HepG2 (cell line): ENCODE measurements around the gene VGLL1. TPM values are rescaled to one million over a fixed set of nuclear protein-coding genes. Genes with fewer than 3 reads are reported as not detected.

Experiments
- ATAC-seq: fragments of 200-7000 bp; cut with Tn5 transposase; 3 replicates; pipeline ENCODE4 v1.9.1; 2020; ENCODE audit warnings: mild to moderate bottlenecking, moderate library complexity
- BruUV-seq: library from RNA; stranded (reverse); fragments of 400-500 nt; replicated peaks from 2 replicates; lab custom pipeline; 2021; lab: Mats Ljungman, UMichigan
- CTCF ChIA-PET: fragments of 300-600 bp; formaldehyde crosslinking; extraction: SDS; loops from one replicate; lab custom pipeline; 2021; ENCODE audit warnings: low total read pairs, inconsistent platforms, low intra/inter-chr PET ratio; lab: Yijun Ruan, JAX
- POLR2A ChIA-PET: fragments of 350-600 bp; sonication (Branson Sonifier 250); formaldehyde crosslinking; loops from one replicate; lab custom pipeline; 2020; ENCODE audit warnings: antibody characterized with exemption, inconsistent platforms; lab: Yijun Ruan, JAX
- DNase-seq: peaks from one replicate; pipeline ENCODE4 v3.0.0-alpha.2; 2015; ENCODE audit warnings: low spot score
- FAIRE-seq: peaks from 3 replicates; lab custom pipeline; 2011; peaks lifted over from hg19 to GRCh38; lab: Jason Lieb, UNC
- H2AFZ ChIP-seq: one replicate; pipeline ENCODE4 v1.6.1; 2011; ENCODE audit warnings: low read length, inconsistent platforms
- H3K27ac ChIP-seq: fragments of 300-600 bp; 3 replicates; pipeline ENCODE4 v1.8.0; 2011; ENCODE audit warnings: mixed run types, mild to moderate bottlenecking, mixed read lengths, low read length, inconsistent platforms; ENCODE audit not compliant: insufficient read depth; ENCODE audit errors: extremely low read length
- H3K27me3 ChIP-seq, 2 experiments: fragments of 200-600 bp in 1 of 2; 2 replicates in 1 of 2; 3 replicates in 1 of 2; pipeline versions ENCODE4 v1.6.0 to v1.8.0; 2011; ENCODE audit warnings: low read length in 2 of 2, mild to moderate bottlenecking in 2 of 2, moderate library complexity in 2 of 2, inconsistent platforms in 1 of 2; ENCODE audit not compliant: insufficient read depth in 2 of 2, control insufficient read depth in 1 of 2
- H3K36me3 ChIP-seq, 2 experiments: fragments of 200-600 bp in 1 of 2; replicated peaks in 1 of 2; 2 replicates in 1 of 2; 3 replicates in 1 of 2; pipeline versions ENCODE4 v1.5.1 to v1.8.0; 2011; ENCODE audit warnings: low read length in 2 of 2, inconsistent platforms in 1 of 2; ENCODE audit not compliant: insufficient read depth in 2 of 2, control insufficient read depth in 1 of 2
- H3K4me1 ChIP-seq: 2 replicates; pipeline ENCODE4 v1.5.1; 2012; ENCODE audit warnings: low read length, inconsistent platforms; ENCODE audit not compliant: insufficient read depth
- H3K4me2 ChIP-seq: 2 replicates; pipeline ENCODE4 v1.6.0; 2011; ENCODE audit warnings: low read depth, low read length, inconsistent platforms
- H3K4me3 ChIP-seq, 3 experiments: fragments of 200-600 bp in 1 of 3; sonication (generic), shearing (Covaris generic) in 1 of 3; replicated peaks in 1 of 3; 2 replicates each; pipeline ENCODE4 v1.5.1; 2011 to 2016; ENCODE audit warnings: low read length in 3 of 3, inconsistent platforms in 2 of 3, low read depth in 2 of 3, mild to moderate bottlenecking in 2 of 3, control low read depth in 1 of 3, mixed read lengths in 1 of 3; ENCODE audit not compliant: insufficient read depth in 1 of 3
- H3K79me2 ChIP-seq: one replicate; pipeline ENCODE4 v1.6.1; 2011; ENCODE audit warnings: low read length, inconsistent platforms; ENCODE audit not compliant: insufficient read depth
- H3K9ac ChIP-seq: 2 replicates; pipeline ENCODE4 v1.6.0; 2011; ENCODE audit warnings: mild to moderate bottlenecking, low read depth, low read length, inconsistent platforms; ENCODE audit not compliant: insufficient read depth
- H3K9me3 ChIP-seq: 2 replicates; pipeline ENCODE4 v1.5.1; 2012; ENCODE audit warnings: mild to moderate bottlenecking, low read length
- H4K20me1 ChIP-seq: 2 replicates; pipeline ENCODE4 v1.6.0; 2011; ENCODE audit warnings: inconsistent platforms, mild to moderate bottlenecking, low read length, moderate library complexity; ENCODE audit not compliant: insufficient read depth
- ARHGAP35 ChIP-seq: sonication (generic); formaldehyde crosslinking; IDR thresholded peaks from 2 replicates; pipeline ENCODE4 v1.9.0; 2022; ENCODE audit warnings: mild to moderate bottlenecking, inconsistent platforms, moderate library complexity, missing genetic modification reagents, borderline replicate concordance
- ARID2 ChIP-seq: sonication (generic); formaldehyde crosslinking; IDR thresholded peaks from 2 replicates; pipeline ENCODE4 v1.8.1; 2022; ENCODE audit warnings: mild to moderate bottlenecking, missing genetic modification reagents, borderline replicate concordance
- BCLAF1 ChIP-seq: fragments of 450-650 bp; IDR thresholded peaks from 2 replicates; pipeline ENCODE4 v1.6.1; 2017; ENCODE audit warnings: mild to moderate bottlenecking
- ETS1 ChIP-seq: sonication (generic); formaldehyde crosslinking; IDR thresholded peaks from 2 replicates; pipeline ENCODE4 v1.4.0; 2020; ENCODE audit warnings: missing genetic modification reagents
- HDAC6 ChIP-seq: fragments of 200-600 bp; sonication (generic); IDR thresholded peaks from 2 replicates; pipeline ENCODE4 v1.7.0; 2017; ENCODE audit warnings: mild to moderate bottlenecking, antibody characterized with exemption, low read length, low read depth
- JUNB ChIP-seq: sonication (generic); formaldehyde crosslinking; IDR thresholded peaks from 2 replicates; pipeline ENCODE4 v1.8.0; 2022; ENCODE audit warnings: missing genetic modification reagents, mild to moderate bottlenecking, borderline replicate concordance
- NBN ChIP-seq: fragments of 450-650 bp; conservative IDR thresholded peaks from 2 replicates; pipeline ENCODE4 v1.6.1; 2017
- NFE2 ChIP-seq: sonication (generic); formaldehyde crosslinking; IDR thresholded peaks from 2 replicates; pipeline ENCODE4 v1.4.0; 2020; ENCODE audit warnings: missing genetic modification reagents
- NFIC ChIP-seq: IDR thresholded peaks from 2 replicates; pipeline ENCODE4 v1.6.1; 2012; ENCODE audit warnings: mild to moderate bottlenecking, low read length, inconsistent platforms
- NR1H2 ChIP-seq: sonication (generic); formaldehyde crosslinking; IDR thresholded peaks from 2 replicates; pipeline ENCODE4 v1.8.1; 2022; ENCODE audit warnings: low read depth, missing genetic modification reagents, borderline replicate concordance
- SRSF1 ChIP-seq: fragments of 200-400 bp; formaldehyde crosslinking; optimal IDR thresholded peaks from 2 replicates; pipeline ENCODE3; 2017; ENCODE audit warnings: mild to moderate bottlenecking, low read depth, low read length, moderate library complexity
- TAF15 ChIP-seq: fragments of 200-400 bp; formaldehyde crosslinking; IDR thresholded peaks from one replicate; pipeline ENCODE4 v1.6.1; 2018; ENCODE audit warnings: mild to moderate bottlenecking, low read depth, low read length; ENCODE audit not compliant: poor library complexity, severe bottlenecking
- ZNF33A ChIP-seq: sonication (generic); formaldehyde crosslinking; IDR thresholded peaks from 2 replicates; pipeline ENCODE4 v1.5.1; 2020; ENCODE audit warnings: missing genetic modification reagents, mild to moderate bottlenecking, moderate library complexity, borderline replicate concordance
- ZNF564 ChIP-seq: sonication (generic); formaldehyde crosslinking; IDR thresholded peaks from 2 replicates; pipeline ENCODE4 v1.8.1; 2023; ENCODE audit warnings: mild to moderate bottlenecking, missing genetic modification reagents
- WGBS: methylation state at CpG from one replicate; pipeline ENCODE4 v1.1.6; 2017; ENCODE audit warnings: low lambda C conversion rate; 5-methylcytosine and 5-hydroxymethylcytosine counted together
- in situ Hi-C: cut with HindIII; loops from 2 replicates; pipeline ENCODE4 v1.10.0; 2017; ENCODE audit warnings: low pct_unique_long_range_greater_than_20kb; ENCODE audit not compliant: extremely low pct_ligation_motif_present
- intact Hi-C: fragments of 100-400 bp; cut with micrococcal nuclease; formaldehyde crosslinking; loops from one replicate; pipeline ENCODE4 v1.10.0; 2022; ENCODE audit not compliant: unreplicated experiment
- polyA plus RNA-seq, 8 experiments: library from polyadenylated mRNA; depleted of rRNA in 3 of 8; stranded (reverse) in 7 of 8; unstranded in 1 of 8; fragments of >200 nt; fragmentation: Illumina TruSeq in 4 of 8; extraction: Trizol in 4 of 8; gene quantifications; 2 replicates each; pipeline versions ENCODE4 v1.2.1 to v1.2.3, GENCODE V29; 2011 to 2016; ENCODE audit warnings: low read depth in 4 of 8, missing spikeins in 1 of 8, mixed read lengths in 1 of 8; ENCODE audit not compliant: insufficient read depth in 1 of 8
- total RNA-seq, 5 experiments: library from RNA; depleted of rRNA; stranded (reverse); fragments of >200 nt; fragmentation: Illumina TruSeq; extraction: Trizol; gene quantifications; 2 replicates each; pipeline ENCODE4 v1.2.3, GENCODE V29; 2016; ENCODE audit warnings: low read depth in 1 of 5
- TF ChIP-seq, protein P1 (sequence below): sonication (generic); formaldehyde crosslinking; IDR thresholded peaks from 2 replicates; pipeline ENCODE4 v1.5.1; 2020; ENCODE audit warnings: mild to moderate bottlenecking, missing genetic modification reagents, borderline replicate concordance
- TF ChIP-seq, protein P2 (sequence below): sonication (generic); formaldehyde crosslinking; IDR thresholded peaks from 2 replicates; pipeline ENCODE4 v1.4.0; 2020; ENCODE audit warnings: missing genetic modification reagents

VGLL1 gene
- total and polyA plus RNA-seq, 2 of the 13 experiments (the other 11 are each of a cell fraction or from before 2014, with no cell fraction given), result not detected

DNA sequence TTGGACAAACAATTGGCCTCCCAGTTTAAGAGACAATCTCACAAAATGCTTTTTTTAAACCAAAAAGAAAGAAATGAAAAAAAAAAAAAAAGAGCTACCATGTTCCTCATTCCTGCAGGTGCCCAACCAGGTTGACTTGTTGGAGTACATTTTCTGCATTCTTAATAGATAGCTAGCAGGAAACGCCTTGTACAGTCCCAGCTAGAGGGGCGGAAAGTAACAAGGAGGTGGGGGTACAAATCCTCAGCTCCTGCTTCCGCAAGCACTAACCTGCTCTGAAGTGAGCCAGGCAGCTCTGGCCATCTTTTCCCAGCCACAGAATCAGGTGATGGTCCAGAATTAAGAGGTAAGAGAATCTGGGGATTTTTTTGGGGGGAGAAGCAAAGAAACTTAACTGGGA lies at the start of gene VGLL1 (continued):
- TF ChIP-seq, protein P1, sequence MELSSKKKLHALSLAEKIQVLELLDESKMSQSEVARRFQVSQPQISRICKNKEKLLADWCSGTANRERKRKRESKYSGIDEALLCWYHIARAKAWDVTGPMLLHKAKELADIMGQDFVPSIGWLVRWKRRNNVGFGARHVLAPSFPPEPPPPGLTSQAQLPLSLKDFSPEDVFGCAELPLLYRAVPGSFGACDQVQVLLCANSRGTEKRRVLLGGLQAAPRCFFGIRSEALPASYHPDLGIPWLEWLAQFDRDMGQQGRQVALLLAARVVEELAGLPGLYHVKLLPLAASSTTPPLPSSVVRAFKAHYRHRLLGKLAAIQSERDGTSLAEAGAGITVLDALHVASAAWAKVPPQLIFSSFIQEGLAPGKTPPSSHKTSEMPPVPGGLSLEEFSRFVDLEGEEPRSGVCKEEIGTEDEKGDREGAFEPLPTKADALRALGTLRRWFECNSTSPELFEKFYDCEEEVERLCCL (CRISPR knock-in tag), result no peak
- TF ChIP-seq NR1H2, result no peak
- no peak for TF ChIP-seq TAF15
- TF ChIP-seq NFIC, result no peak

- H3K9me3 ChIP-seq, result no peaks in the 10 kb centered on the region
- ChIA-PET POLR2A (no interaction called here), CTCF (no interaction called here)
- H4K20me1 ChIP-seq, result no peaks in the 10 kb centered on the region
- no peaks in the 10 kb centered on the region for H3K4me1 ChIP-seq
- H3K4me3 ChIP-seq, result no peak within 1 kb of the TSS
- no peak for TF ChIP-seq ARHGAP35 (CRISPR knock-in tag)
- no peak for TF ChIP-seq ZNF564
- TF ChIP-seq ETS1 (CRISPR knock-in tag), result no peak
- no peak for TF ChIP-seq ARID2 (CRISPR knock-in tag)
- TF ChIP-seq NBN, result no peak
- TF ChIP-seq SRSF1, result no peak
- TF ChIP-seq HDAC6, result no peak
- TF ChIP-seq NFE2 (CRISPR knock-in tag), result no peak
- TF ChIP-seq JUNB (CRISPR knock-in tag), result no peak
- TF ChIP-seq, protein P2, sequence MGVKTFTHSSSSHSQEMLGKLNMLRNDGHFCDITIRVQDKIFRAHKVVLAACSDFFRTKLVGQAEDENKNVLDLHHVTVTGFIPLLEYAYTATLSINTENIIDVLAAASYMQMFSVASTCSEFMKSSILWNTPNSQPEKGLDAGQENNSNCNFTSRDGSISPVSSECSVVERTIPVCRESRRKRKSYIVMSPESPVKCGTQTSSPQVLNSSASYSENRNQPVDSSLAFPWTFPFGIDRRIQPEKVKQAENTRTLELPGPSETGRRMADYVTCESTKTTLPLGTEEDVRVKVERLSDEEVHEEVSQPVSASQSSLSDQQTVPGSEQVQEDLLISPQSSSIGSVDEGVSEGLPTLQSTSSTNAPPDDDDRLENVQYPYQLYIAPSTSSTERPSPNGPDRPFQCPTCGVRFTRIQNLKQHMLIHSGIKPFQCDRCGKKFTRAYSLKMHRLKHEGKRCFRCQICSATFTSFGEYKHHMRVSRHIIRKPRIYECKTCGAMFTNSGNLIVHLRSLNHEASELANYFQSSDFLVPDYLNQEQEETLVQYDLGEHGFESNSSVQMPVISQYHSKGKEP (CRISPR knock-in tag), result no peak
- no peak for TF ChIP-seq ZNF33A (CRISPR knock-in tag)
- TF ChIP-seq BCLAF1, result no peak
- FAIRE-seq (no peak), ATAC-seq (no peak), DNase-seq (no peak)
- WGBS, result 0% methylated on average over 4 of the region's 4 CpGs
- no peak within 1 kb of the TSS for H3K27ac ChIP-seq
- no peaks in the 10 kb centered on the region for H3K27me3 ChIP-seq
- intact Hi-C loops (no loop called here), in situ Hi-C loops (no loop called here)
- BruUV-seq, result no TSS peak
- no peak within 1 kb of the TSS for H3K4me2 ChIP-seq
- no peaks in the 10 kb centered on the region for H3K79me2 ChIP-seq
- H3K36me3 ChIP-seq, result no peaks in the 10 kb centered on the region
- H3K9ac ChIP-seq, result no peak within 1 kb of the TSS
- no peak within 1 kb of the TSS for H2AFZ ChIP-seq
These were observed 44.4 kb upstream of the VGLL1 start, which contains the start of gene BRS3 for GRCh38 chrX:136487647-136488046. BRS3 (plus strand) TSS chrX:136487947; CDS start chrX:136488115, 168 bp downstream.
